Dermis microvascular lymphatic vessel endothelial cell (primary cell): Measurements from ENCODE around the gene UCN2. TPM values are rescaled to one million over a fixed set of nuclear protein-coding genes. Genes with fewer than 3 reads are reported as not detected.

ENCODE experiments used
- DNase-seq, 2 donors: peaks; one replicate each; pipeline versions ENCODE4 v3.0.0 to v3.0.0-alpha.2; 2010; ENCODE audit warnings: low read depth in 2 of 2
- total RNA-seq: library from RNA; depleted of rRNA; stranded (reverse); fragments of >200 nt; gene quantifications from 2 replicates; pipeline ENCODE4 v1.2.1, GENCODE V29; 2014

Gene UCN2
- total RNA-seq, 1 donor from 2014 or later = not detected

GRCh38 chr3:48591436-48591835 lies 27.9 kb upstream of the UCN2 start:
- DNase-seq = no peak

- DNase-seq = no peak
Measured at GRCh38 chr3:48588230-48588629, 24.6 kb upstream of the UCN2 start.

GRCh38 chr3:48587686-48588085 lies 24.1 kb upstream of the UCN2 start:
- no peak for DNase-seq

GRCh38 chr3:48585411-48585810 lies 21.8 kb upstream of the UCN2 start:
- DNase-seq = no peak

- no peak for DNase-seq
Measured at GRCh38 chr3:48584836-48585235, 21.3 kb upstream of the UCN2 start.

- DNase-seq = no peak
Measured at GRCh38 chr3:48581621-48582481, 18.3 kb upstream of the UCN2 start.

- DNase-seq = no peak
Measured at GRCh38 chr3:48576647-48577046, 13.1 kb upstream of the UCN2 start.

GRCh38 chr3:48575366-48575765 lies 11.8 kb upstream of the UCN2 start:
- no peak for DNase-seq

- no peak for DNase-seq
Measured at GRCh38 chr3:48573973-48574585, 10.5 kb upstream of the UCN2 start.

GRCh38 chr3:48572517-48572916 lies 8.9 kb upstream of the UCN2 start:
- DNase-seq = no peak

GRCh38 chr3:48571938-48572337 lies 8.4 kb upstream of the UCN2 start:
- no peak for DNase-seq

- DNase-seq = no peak
Measured at GRCh38 chr3:48569808-48570450, 6.3 kb upstream of the UCN2 start.

GRCh38 chr3:48569400-48569799 lies 5.8 kb upstream of the UCN2 start:
- DNase-seq = no peak

GRCh38 chr3:48568476-48568875 lies 4.9 kb upstream of the UCN2 start:
- no peak for DNase-seq

- DNase-seq = no peak
Measured at GRCh38 chr3:48567500-48567899, 3.9 kb upstream of the UCN2 start.

- no peak for DNase-seq
Measured at GRCh38 chr3:48567090-48567489, 3.5 kb upstream of the UCN2 start.

GRCh38 chr3:48566401-48566760 lies 2.8 kb upstream of the UCN2 start:
- DNase-seq = no peak

GRCh38 chr3:48565591-48566400 lies 2.2 kb upstream of the UCN2 start:
- peak in 1 of 2 donors; percentile 26 for DNase-seq

GRCh38 chr3:48565186-48565585 lies 1.6 kb upstream of the UCN2 start:
- DNase-seq = no peak

- no peak for DNase-seq
Measured at GRCh38 chr3:48564667-48565066, 1.1 kb upstream of the UCN2 start.

- peak; percentile 55 to 89 for DNase-seq
Measured at GRCh38 chr3:48564022-48564421, 441 bp upstream of the UCN2 start.
